Measurements from ENCODE around the gene RRP9. TPM values are rescaled to one million over a fixed set of nuclear protein-coding genes. Genes with fewer than 3 reads are reported as not detected.

RRP9 gene
- total and polyA plus RNA-seq, 2 donors (not counting 1 experiment from before 2014, with no cell fraction given) = 10.6 to 19.7 TPM

- Histone ChIP-seq H3K79me2 (ENCODE audit: control insufficient read depth, insufficient read depth, low read length) (peaks cover 19% of the 10 kb centered on the region), H3K9ac (ENCODE audit: insufficient read depth, low read length) (no peak overlapping the region), H4K20me1 (ENCODE audit: control insufficient read depth, extremely low read depth, insufficient read depth, low read length) (no peaks in the 10 kb centered on the region), H3K36me3 (ENCODE audit: control insufficient read depth, insufficient read depth, low read length) (peaks cover 14% of the 10 kb centered on the region), H3K4me3 (replicated peaks in 1 of 4; ENCODE audit: control extremely low read depth in 1 of 4, insufficient read depth in 1 of 4, low read depth in 3 of 4, low read length in 4 of 4) (no peak overlapping the region), H3K27me3 (ENCODE audit: control insufficient read depth, insufficient read depth, low read length) (no peaks in the 10 kb centered on the region), H3K9me3 (ENCODE audit: control insufficient read depth, insufficient read depth, low read depth, low read length) (no peaks in the 10 kb centered on the region), H2AFZ (ENCODE audit: low read length) (no peak overlapping the region), H3K27ac (ENCODE audit: insufficient read depth, low read length) (no peak overlapping the region), H3K4me1 (ENCODE audit: control insufficient read depth, extremely low read depth, insufficient read depth, low read length) (peaks cover 15% of the 10 kb centered on the region), H3K4me2 (ENCODE audit: extremely low read depth, insufficient read depth, low read length) (no peak overlapping the region)
- no peak for DNase-seq (ENCODE audit: low read depth in 2 of 2)
- TF ChIP-seq CTCF (conservative IDR thresholded peaks at IDR 0.05 in 1 of 2, IDR thresholded peaks at IDR 0.05 in 1 of 2; ENCODE audit: low read depth in 1 of 2, low read length in 2 of 2) (no peak), EZH2 (IDR thresholded peaks at IDR 0.05; ENCODE audit: low read length, missing control alignments) (no peak)
Observed at GRCh38 chr3:51938780-51939425, 2.8 kb downstream of the RRP9 start.

- Histone ChIP-seq H3K79me2 (ENCODE audit: control insufficient read depth, insufficient read depth, low read length) (peaks cover 19% of the 10 kb centered on the region), H3K36me3 (ENCODE audit: control insufficient read depth, insufficient read depth, low read length) (peaks cover 18% of the 10 kb centered on the region), H3K4me2 (ENCODE audit: extremely low read depth, insufficient read depth, low read length) (no peak overlapping the region), H3K27me3 (ENCODE audit: control insufficient read depth, insufficient read depth, low read length) (no peaks in the 10 kb centered on the region), H3K9me3 (ENCODE audit: control insufficient read depth, insufficient read depth, low read depth, low read length) (no peaks in the 10 kb centered on the region), H4K20me1 (ENCODE audit: control insufficient read depth, extremely low read depth, insufficient read depth, low read length) (no peaks in the 10 kb centered on the region), H2AFZ (ENCODE audit: low read length) (no peak overlapping the region), H3K9ac (ENCODE audit: insufficient read depth, low read length) (no peak overlapping the region), H3K4me1 (ENCODE audit: control insufficient read depth, extremely low read depth, insufficient read depth, low read length) (peaks cover 10% of the 10 kb centered on the region), H3K4me3 (replicated peaks in 1 of 4; ENCODE audit: control extremely low read depth in 1 of 4, insufficient read depth in 1 of 4, low read depth in 3 of 4, low read length in 4 of 4) (no peak overlapping the region), H3K27ac (ENCODE audit: insufficient read depth, low read length) (no peak overlapping the region)
- TF ChIP-seq CTCF (conservative IDR thresholded peaks at IDR 0.05 in 1 of 2, IDR thresholded peaks at IDR 0.05 in 1 of 2; ENCODE audit: low read depth in 1 of 2, low read length in 2 of 2) (no peak), EZH2 (IDR thresholded peaks at IDR 0.05; ENCODE audit: low read length, missing control alignments) (no peak)
- no peak for DNase-seq (ENCODE audit: low read depth in 2 of 2)
Observed at GRCh38 chr3:51937611-51938450, 3.9 kb downstream of the RRP9 start.

GRCh38 chr3:51937014-51937413 lies 4.7 kb downstream of the RRP9 start:
- Histone ChIP-seq H4K20me1 (ENCODE audit: control insufficient read depth, extremely low read depth, insufficient read depth, low read length) (no peaks in the 10 kb centered on the region), H2AFZ (ENCODE audit: low read length) (no peak overlapping the region), H3K9me3 (ENCODE audit: control insufficient read depth, insufficient read depth, low read depth, low read length) (no peaks in the 10 kb centered on the region), H3K27me3 (ENCODE audit: control insufficient read depth, insufficient read depth, low read length) (no peaks in the 10 kb centered on the region), H3K36me3 (ENCODE audit: control insufficient read depth, insufficient read depth, low read length) (peaks cover 20% of the 10 kb centered on the region), H3K27ac (ENCODE audit: insufficient read depth, low read length) (no peak overlapping the region), H3K79me2 (ENCODE audit: control insufficient read depth, insufficient read depth, low read length) (peaks cover 19% of the 10 kb centered on the region), H3K4me1 (ENCODE audit: control insufficient read depth, extremely low read depth, insufficient read depth, low read length) (peaks cover 2% of the 10 kb centered on the region), H3K4me3 (replicated peaks in 1 of 4; ENCODE audit: control extremely low read depth in 1 of 4, insufficient read depth in 1 of 4, low read depth in 3 of 4, low read length in 4 of 4) (no peak overlapping the region), H3K9ac (ENCODE audit: insufficient read depth, low read length) (no peak overlapping the region), H3K4me2 (ENCODE audit: extremely low read depth, insufficient read depth, low read length) (no peak overlapping the region)
- TF ChIP-seq CTCF (conservative IDR thresholded peaks at IDR 0.05 in 1 of 2, IDR thresholded peaks at IDR 0.05 in 1 of 2; ENCODE audit: low read depth in 1 of 2, low read length in 2 of 2) = no peak
- TF ChIP-seq EZH2 (IDR thresholded peaks at IDR 0.05; ENCODE audit: low read length, missing control alignments) = no peak
- peak; percentile 18 to 39 for DNase-seq (ENCODE audit: low read depth in 2 of 2)

Measured in fibroblast of lung (primary cell).